PC-3 (cell line): Measurements from ENCODE around the gene MROH2B. TPM values are rescaled to one million over a fixed set of nuclear protein-coding genes. Genes with fewer than 3 reads are reported as not detected.

Experiments used
- ATAC-seq: fragments of 200-7000 bp; cut with Tn5 transposase; 2 replicates; pipeline ENCODE4 v1.9.1; 2020; ENCODE audit warnings: mild to moderate bottlenecking, moderate library complexity
- BruUV-seq: library from RNA; stranded (reverse); fragments of 400-500 nt; replicated peaks from 2 replicates; lab custom pipeline; 2021; lab: Mats Ljungman, UMichigan
- CTCF ChIA-PET: fragments of 300-600 bp; sonication (Branson Sonifier 250); formaldehyde crosslinking; loops from one replicate; lab custom pipeline; 2022; ENCODE audit warnings: antibody characterized with exemption; lab: Charles Lee
- POLR2A ChIA-PET: fragments of 300-600 bp; sonication (Branson Sonifier 250); formaldehyde crosslinking; loops from one replicate; lab custom pipeline; 2022; ENCODE audit warnings: antibody characterized with exemption; ENCODE audit not compliant: unreplicated experiment; lab: Charles Lee
- DNase-seq: peaks from one replicate; pipeline ENCODE4 v3.0.0-alpha.2; 2015
- H2AFZ ChIP-seq: fragments of 300-600 bp; sonication (generic); 2 replicates; pipeline ENCODE4 v1.6.0; 2016; ENCODE audit warnings: antibody characterized with exemption, low read length
- H3F3A ChIP-seq: fragments of 300-600 bp; sonication (generic); one replicate; pipeline ENCODE4 v1.6.0; 2017; ENCODE audit warnings: antibody characterized with exemption, low read length, control low read depth, mild to moderate bottlenecking; ENCODE audit not compliant: unreplicated experiment
- H3K27ac ChIP-seq: fragments of 300-600 bp; sonication (generic); 2 replicates; pipeline ENCODE4 v1.5.1; 2016; ENCODE audit warnings: mild to moderate bottlenecking, low read length
- H3K27me3 ChIP-seq: fragments of 300-600 bp; sonication (generic); 2 replicates; pipeline ENCODE4 v1.6.1; 2016; ENCODE audit warnings: low read length, mixed read lengths
- H3K36me3 ChIP-seq: fragments of 300-600 bp; sonication (generic); 2 replicates; pipeline ENCODE4 v1.6.1; 2016; ENCODE audit warnings: low read depth, mixed run types, low read length, mixed read lengths
- H3K4me1 ChIP-seq: fragments of 300-600 bp; sonication (generic); 2 replicates; pipeline ENCODE4 v1.5.1; 2016; ENCODE audit warnings: low read length; ENCODE audit not compliant: insufficient read depth
- H3K4me2 ChIP-seq: fragments of 300-600 bp; sonication (generic); 2 replicates; pipeline ENCODE4 v1.6.0; 2016; ENCODE audit warnings: low read length
- H3K4me3 ChIP-seq: fragments of 300-600 bp; sonication (generic); 2 replicates; pipeline ENCODE4 v1.5.1; 2016; ENCODE audit warnings: mild to moderate bottlenecking, low read length, mixed read lengths
- H3K79me2 ChIP-seq: fragments of 300-600 bp; sonication (generic); 2 replicates; pipeline ENCODE4 v1.6.1; 2017; ENCODE audit warnings: low read length, mixed read lengths
- H3K9ac ChIP-seq: fragments of 300-600 bp; sonication (generic); 2 replicates; pipeline ENCODE4 v1.6.0; 2016; ENCODE audit warnings: mild to moderate bottlenecking, low read length
- H3K9me2 ChIP-seq: fragments of 300-600 bp; sonication (generic); replicated peaks from 2 replicates; pipeline ENCODE4 v1.6.1; 2016; ENCODE audit warnings: mixed run types, low read length, mixed read lengths
- H3K9me3 ChIP-seq: fragments of 300-600 bp; sonication (generic); 2 replicates; pipeline ENCODE4 v1.6.1; 2016; ENCODE audit warnings: low read length, mixed read lengths
- H4K20me1 ChIP-seq: fragments of 300-600 bp; sonication (generic); 2 replicates; pipeline ENCODE4 v1.6.1; 2016; ENCODE audit warnings: low read length, mixed read lengths
- EZH2 ChIP-seq: fragments of 300-600 bp; sonication (generic); IDR thresholded peaks from one replicate; pipeline ENCODE4 v1.6.1; 2017; ENCODE audit warnings: antibody characterized with exemption, mild to moderate bottlenecking, low read length; ENCODE audit not compliant: unreplicated experiment
- EZH2phosphoT487 ChIP-seq: fragments of 300-600 bp; sonication (generic); IDR thresholded peaks from 2 replicates; pipeline ENCODE4 v1.6.1; 2018; ENCODE audit warnings: mild to moderate bottlenecking, antibody characterized with exemption, low read length, borderline replicate concordance
- intact Hi-C: fragments of 100-400 bp; cut with micrococcal nuclease; formaldehyde crosslinking; loops from 2 replicates; pipeline ENCODE4 v1.9.0; 2023
- total RNA-seq: library from RNA; depleted of rRNA; stranded (reverse); fragments of >200 nt; gene quantifications from 2 replicates; pipeline ENCODE4 v1.2.3, GENCODE V29; 2014
- TF ChIP-seq, protein P1 (sequence below): fragments of 300-600 bp; sonication (generic); conservative IDR thresholded peaks from 2 replicates; pipeline ENCODE4 v1.5.1; 2017; ENCODE audit warnings: antibody characterized with exemption, low read depth, mild to moderate bottlenecking, low read length

Gene MROH2B
- total RNA-seq, 1 experiment from 2014 or later: 0.04 TPM

DNA sequence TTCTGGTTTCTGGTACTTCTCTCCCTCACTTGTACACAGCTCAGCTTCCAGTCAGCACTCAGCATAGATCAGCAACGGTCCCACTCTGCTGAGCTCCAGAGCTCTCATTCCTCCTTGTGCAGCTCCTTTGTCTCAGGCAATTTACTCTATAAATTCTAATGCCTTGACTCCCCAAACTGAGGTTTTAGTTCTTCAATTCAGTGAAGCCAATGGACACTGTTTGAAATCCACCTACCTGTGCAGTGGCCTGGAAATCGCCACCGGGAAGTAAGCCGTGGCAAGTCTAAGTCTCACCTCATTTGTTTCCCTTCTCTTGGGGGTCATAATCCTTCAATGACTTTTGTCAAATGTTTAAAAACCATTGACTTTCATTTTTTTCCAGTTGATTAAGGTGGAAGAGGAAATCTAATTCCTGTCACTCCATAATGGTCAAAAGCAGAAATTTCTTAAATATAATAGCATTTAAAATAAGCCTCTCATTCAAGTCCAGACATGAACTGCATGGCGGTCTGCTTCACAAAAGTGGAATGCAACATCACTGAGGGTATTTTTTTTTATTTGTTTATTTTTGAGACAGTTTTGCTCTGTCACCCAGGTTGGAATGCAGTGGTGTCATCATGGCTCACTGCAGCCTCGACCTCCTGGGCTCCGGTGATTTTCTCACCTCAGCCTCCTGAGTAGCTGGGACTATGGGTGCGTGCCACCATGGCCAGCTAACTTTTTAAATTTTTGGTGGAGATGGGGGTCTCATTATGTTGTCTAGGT, 82.2 kb downstream of the MROH2B start:
- Histone ChIP-seq H3K27ac (peak overlapping the region; percentile 55), H3K9ac (no peak overlapping the region), H4K20me1 (no peaks in the 10 kb centered on the region), H3K27me3 (no peaks in the 10 kb centered on the region), H3K79me2 (no peaks in the 10 kb centered on the region), H3K9me3 (no peaks in the 10 kb centered on the region), H3K9me2 (no peaks in the 10 kb centered on the region), H3K4me3 (no peak overlapping the region), H3K4me2 (peak overlapping the region; percentile 49), H3K4me1 (peaks cover 68% of the 10 kb centered on the region), H3F3A (peaks cover 14% of the 10 kb centered on the region), H2AFZ (peak overlapping the region; percentile 19; the same call in 1 of the 2 replicates), H3K36me3 (no peaks in the 10 kb centered on the region; the same call in 1 of the 2 replicates)
- intact Hi-C loops: loop anchor here (5.0 to 10.0 kb wide), 3 partner anchors 87 to 426 kb away; no protein-coding TSS in a partner anchor
- BruUV-seq: TSS peak; percentile 72
- TF ChIP-seq EZH2phosphoT487 (no peak), EZH2 (no peak)
- TF ChIP-seq, protein P1, sequence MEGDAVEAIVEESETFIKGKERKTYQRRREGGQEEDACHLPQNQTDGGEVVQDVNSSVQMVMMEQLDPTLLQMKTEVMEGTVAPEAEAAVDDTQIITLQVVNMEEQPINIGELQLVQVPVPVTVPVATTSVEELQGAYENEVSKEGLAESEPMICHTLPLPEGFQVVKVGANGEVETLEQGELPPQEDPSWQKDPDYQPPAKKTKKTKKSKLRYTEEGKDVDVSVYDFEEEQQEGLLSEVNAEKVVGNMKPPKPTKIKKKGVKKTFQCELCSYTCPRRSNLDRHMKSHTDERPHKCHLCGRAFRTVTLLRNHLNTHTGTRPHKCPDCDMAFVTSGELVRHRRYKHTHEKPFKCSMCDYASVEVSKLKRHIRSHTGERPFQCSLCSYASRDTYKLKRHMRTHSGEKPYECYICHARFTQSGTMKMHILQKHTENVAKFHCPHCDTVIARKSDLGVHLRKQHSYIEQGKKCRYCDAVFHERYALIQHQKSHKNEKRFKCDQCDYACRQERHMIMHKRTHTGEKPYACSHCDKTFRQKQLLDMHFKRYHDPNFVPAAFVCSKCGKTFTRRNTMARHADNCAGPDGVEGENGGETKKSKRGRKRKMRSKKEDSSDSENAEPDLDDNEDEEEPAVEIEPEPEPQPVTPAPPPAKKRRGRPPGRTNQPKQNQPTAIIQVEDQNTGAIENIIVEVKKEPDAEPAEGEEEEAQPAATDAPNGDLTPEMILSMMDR: no peak
- ChIA-PET POLR2A (interaction anchor here (0.6 kb wide), 2 partner anchors 84 to 128 kb away, joined by 4 to 8 read pairs; no protein-coding TSS in a partner anchor), CTCF (no interaction called here)
- peak; percentile 89 for DNase-seq
- peak; percentile 7 for ATAC-seq

DNA sequence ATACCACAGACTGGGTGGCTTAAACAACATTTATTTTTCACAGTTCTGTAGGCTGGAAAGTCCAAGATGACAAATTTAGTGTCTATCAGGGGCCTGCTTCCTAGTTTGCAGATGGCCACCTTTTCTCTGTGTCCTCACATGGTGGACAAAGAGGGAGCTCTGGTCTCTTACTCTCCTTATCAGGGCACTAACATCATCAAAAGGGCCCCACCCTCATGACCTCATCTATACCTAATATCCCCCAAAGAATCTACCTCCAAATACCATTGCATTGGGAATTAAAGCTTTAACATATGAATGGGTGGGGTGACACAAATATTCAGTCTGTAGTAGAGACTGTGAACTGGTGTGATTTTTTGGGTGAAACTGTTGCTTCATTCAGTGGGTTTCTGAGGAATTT, 83.8 kb downstream of the MROH2B start:
- no peak for ATAC-seq
- TF ChIP-seq EZH2: no peak
- TF ChIP-seq, protein P1: no peak
- no peak for TF ChIP-seq EZH2phosphoT487
- intact Hi-C loops: loop anchor here (5.0 to 10.0 kb wide), 3 partner anchors 85 to 427 kb away; no protein-coding TSS in a partner anchor
- Histone ChIP-seq H3K4me3 (no peak overlapping the region), H3K27ac (no peak overlapping the region), H3K79me2 (no peaks in the 10 kb centered on the region), H3K9me2 (no peaks in the 10 kb centered on the region), H3K4me1 (peaks cover 81% of the 10 kb centered on the region), H4K20me1 (no peaks in the 10 kb centered on the region), H3K4me2 (no peak overlapping the region), H3F3A (peaks cover 19% of the 10 kb centered on the region), H2AFZ (no peak overlapping the region), H3K9me3 (no peaks in the 10 kb centered on the region), H3K36me3 (no peaks in the 10 kb centered on the region; the same call in 1 of the 2 replicates), H3K9ac (no peak overlapping the region), H3K27me3 (no peaks in the 10 kb centered on the region)
- DNase-seq: no peak
- CTCF ChIA-PET: no interaction called here
- POLR2A ChIA-PET: interaction anchor here (0.5 to 0.6 kb wide), 2 partner anchors 79 to 153 kb away, joined by 4 to 8 read pairs; partner anchors contain the start of gene RPL37
- no TSS peak for BruUV-seq

- Histone ChIP-seq H3K27me3 (no peaks in the 10 kb centered on the region), H3K9me3 (no peaks in the 10 kb centered on the region), H3K4me3 (no peak overlapping the region), H3K79me2 (no peaks in the 10 kb centered on the region), H4K20me1 (no peaks in the 10 kb centered on the region), H3K4me2 (no peak overlapping the region), H3F3A (peaks cover 19% of the 10 kb centered on the region), H2AFZ (no peak overlapping the region), H3K27ac (no peak overlapping the region), H3K36me3 (no peaks in the 10 kb centered on the region; the same call in 1 of the 2 replicates), H3K4me1 (peaks cover 76% of the 10 kb centered on the region), H3K9me2 (no peaks in the 10 kb centered on the region), H3K9ac (no peak overlapping the region)
- intact Hi-C loops: loop anchor here (5.0 to 10.0 kb wide), 3 partner anchors 84 to 428 kb away; no protein-coding TSS in a partner anchor
- peak; percentile 33 for DNase-seq
- CTCF ChIA-PET: no interaction called here
- no peak for ATAC-seq
- BruUV-seq: no TSS peak
- TF ChIP-seq EZH2phosphoT487: no peak
- no peak for TF ChIP-seq EZH2
- TF ChIP-seq, protein P1: no peak
- POLR2A ChIA-PET: no interaction called here
These were observed 84.5 kb downstream of the MROH2B start for GRCh38 chr5:40986666-40987065.
